HG02885 (cell line): ENCODE data around the gene PTPN12.
"Not testable (repeated sequence)": the region's sequence is repeated elsewhere in the genome, so short reads cannot be mapped to it uniquely, and the experiment has no call there.

Experiments used
- ATAC-seq: cut with Tn5 transposase; IDR thresholded peaks from one replicate; pipeline ENCODE4 v1.9.1; 2021; ENCODE audit warnings: mild to moderate bottlenecking; ENCODE audit not compliant: unreplicated experiment, poor library complexity

PTPN12 gene

GRCh38 chr7:77537778-77538280 lies 734 bp downstream of the PTPN12 start:
- no peak for ATAC-seq

- ATAC-seq, result no peak
These were observed 1.5 kb downstream of the PTPN12 start for GRCh38 chr7:77538281-77539212.

- ATAC-seq, result no peak
These were observed 3.3 kb downstream of the PTPN12 start for GRCh38 chr7:77540402-77540822.

GRCh38 chr7:77540993-77541392 lies 3.9 kb downstream of the PTPN12 start:
- ATAC-seq, result not testable (repeated sequence)

- ATAC-seq, result no peak
These were observed 5.3 kb downstream of the PTPN12 start for GRCh38 chr7:77542409-77542808.

GRCh38 chr7:77542895-77543294 lies 5.8 kb downstream of the PTPN12 start:
- no peak for ATAC-seq

- no peak for ATAC-seq
These were observed 6.8 kb downstream of the PTPN12 start for GRCh38 chr7:77543910-77544309.

GRCh38 chr7:77544518-77544917 lies 7.4 kb downstream of the PTPN12 start:
- ATAC-seq, result no peak

GRCh38 chr7:77548206-77548605 lies 11.1 kb downstream of the PTPN12 start:
- ATAC-seq, result no peak

- no peak for ATAC-seq
These were observed 12.2 kb downstream of the PTPN12 start for GRCh38 chr7:77549106-77549870.

- ATAC-seq, result no peak
These were observed 13.5 kb downstream of the PTPN12 start for GRCh38 chr7:77550586-77550985.

GRCh38 chr7:77553123-77553522 lies 16.0 kb downstream of the PTPN12 start:
- no peak for ATAC-seq

GRCh38 chr7:77558284-77558967 lies 21.3 kb downstream of the PTPN12 start:
- ATAC-seq, result no peak

GRCh38 chr7:77561352-77561751 lies 24.3 kb downstream of the PTPN12 start:
- ATAC-seq, result peak; percentile 92

GRCh38 chr7:77563275-77563674 lies 26.2 kb downstream of the PTPN12 start:
- no peak for ATAC-seq

- no peak for ATAC-seq
These were observed 28.8 kb downstream of the PTPN12 start for GRCh38 chr7:77565917-77566316.

GRCh38 chr7:77566421-77566820 lies 29.3 kb downstream of the PTPN12 start:
- no peak for ATAC-seq

GRCh38 chr7:77569514-77570232 lies 32.6 kb downstream of the PTPN12 start:
- ATAC-seq, result no peak

GRCh38 chr7:77570330-77571011 lies 33.4 kb downstream of the PTPN12 start:
- no peak for ATAC-seq
